GM12878 (cell line): Measurements from ENCODE around the gene HS6ST3.

Experiments used
- CTCF ChIP-seq, 3 experiments: IDR thresholded peaks in 2 of 3; conservative IDR thresholded peaks in 1 of 3; 2 replicates each; pipeline ENCODE4 v1.5.1; 2011; ENCODE audit warnings: low read depth in 3 of 3, low read length in 3 of 3, mild to moderate bottlenecking in 3 of 3, control low read depth in 2 of 3, moderate library complexity in 2 of 3, inconsistent platforms in 1 of 3, mixed read lengths in 1 of 3; ENCODE audit not compliant: control insufficient read depth in 2 of 3, insufficient read depth in 1 of 3; ENCODE audit errors: extremely low read depth in 1 of 3
- EP300 ChIP-seq, 2 experiments: fragments of 150-350 bp in 1 of 2; IDR thresholded peaks; 2 replicates each; pipeline ENCODE4 v1.6.1; 2011 to 2012; ENCODE audit warnings: low read depth in 2 of 2, low read length in 2 of 2, borderline replicate concordance in 1 of 2, improper control_type of control experiment in 1 of 2, inconsistent platforms in 1 of 2; ENCODE audit not compliant: control insufficient read depth in 1 of 2
- HDGF ChIP-seq: fragments of 450-650 bp; IDR thresholded peaks from 2 replicates; pipeline ENCODE4 v1.6.1; 2016; ENCODE audit warnings: antibody characterized with exemption
- KAT2A ChIP-seq: conservative IDR thresholded peaks from 2 replicates; pipeline ENCODE4 v1.6.1; 2011; ENCODE audit warnings: low read depth, low read length; ENCODE audit not compliant: control insufficient read depth
- NFYA ChIP-seq: IDR thresholded peaks from 2 replicates; pipeline ENCODE4 v1.6.1; 2011; ENCODE audit warnings: low read depth, mild to moderate bottlenecking, low read length, improper control_type of control experiment, borderline replicate concordance
- PAX8 ChIP-seq: fragments of 450-650 bp; IDR thresholded peaks from 2 replicates; pipeline ENCODE4 v1.6.1; 2017; ENCODE audit warnings: mild to moderate bottlenecking, moderate library complexity
- POLR2A ChIP-seq: IDR thresholded peaks from 2 replicates; pipeline ENCODE4 v1.6.1; 2011; ENCODE audit warnings: low read depth, mild to moderate bottlenecking, low read length
- RFX5 ChIP-seq: IDR thresholded peaks from 2 replicates; pipeline ENCODE4 v1.6.1; 2011; ENCODE audit warnings: low read depth, low read length, improper control_type of control experiment
- ZNF592 ChIP-seq: fragments of 450-650 bp; IDR thresholded peaks from 2 replicates; pipeline ENCODE4 v1.6.1; 2017; ENCODE audit warnings: mild to moderate bottlenecking, moderate library complexity
- TF ChIP-seq, protein P1 (sequence below): IDR thresholded peaks from 2 replicates; pipeline ENCODE4 v1.6.1; 2012; ENCODE audit warnings: mild to moderate bottlenecking, low read depth, low read length

DNA sequence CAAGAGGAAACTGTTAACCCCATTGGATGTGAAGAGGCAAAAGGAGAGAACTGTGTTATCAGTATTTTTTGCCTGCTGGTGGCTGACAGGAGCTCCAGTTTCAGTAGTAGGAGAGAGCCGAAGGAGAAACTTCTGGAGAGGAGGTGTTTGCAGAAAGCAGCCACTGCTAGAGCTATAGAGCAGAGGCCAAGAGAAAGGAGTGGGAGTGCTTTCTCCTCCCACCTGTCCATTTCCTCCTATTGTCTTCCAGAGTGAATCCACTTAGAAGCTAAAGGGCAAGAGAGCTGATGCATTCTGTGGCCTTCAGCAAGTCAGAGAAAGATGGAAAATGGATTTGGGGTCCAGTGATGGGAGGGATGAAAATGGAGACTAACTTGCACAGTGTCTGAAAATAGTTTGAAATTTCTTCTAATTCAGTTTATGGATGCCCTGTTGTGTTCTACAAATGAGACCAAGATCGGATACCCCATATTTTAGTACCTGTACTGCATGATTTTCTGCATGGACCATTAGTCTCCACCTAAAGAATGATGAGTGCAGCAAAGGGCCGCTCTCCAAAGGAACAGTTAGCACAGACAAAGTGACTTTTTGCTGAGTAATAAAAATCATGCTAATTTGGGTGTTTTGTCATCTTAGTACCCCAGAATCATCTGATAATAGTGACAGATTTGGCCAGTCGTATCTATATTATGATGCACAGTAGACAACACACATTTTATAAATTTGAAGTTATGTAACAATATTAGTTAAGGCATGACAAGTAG is 10.7 kb downstream of the HS6ST3 start:
- no peak for TF ChIP-seq CTCF (IDR thresholded peaks at IDR 0.05 in 2 of 3, conservative IDR thresholded peaks at IDR 0.05 in 1 of 3; ENCODE audit: control insufficient read depth in 2 of 3, extremely low read depth in 1 of 3, insufficient read depth in 1 of 3, low read depth in 3 of 3, low read length in 3 of 3)
- TF ChIP-seq ZNF592: no peak
- TF ChIP-seq, protein P1, sequence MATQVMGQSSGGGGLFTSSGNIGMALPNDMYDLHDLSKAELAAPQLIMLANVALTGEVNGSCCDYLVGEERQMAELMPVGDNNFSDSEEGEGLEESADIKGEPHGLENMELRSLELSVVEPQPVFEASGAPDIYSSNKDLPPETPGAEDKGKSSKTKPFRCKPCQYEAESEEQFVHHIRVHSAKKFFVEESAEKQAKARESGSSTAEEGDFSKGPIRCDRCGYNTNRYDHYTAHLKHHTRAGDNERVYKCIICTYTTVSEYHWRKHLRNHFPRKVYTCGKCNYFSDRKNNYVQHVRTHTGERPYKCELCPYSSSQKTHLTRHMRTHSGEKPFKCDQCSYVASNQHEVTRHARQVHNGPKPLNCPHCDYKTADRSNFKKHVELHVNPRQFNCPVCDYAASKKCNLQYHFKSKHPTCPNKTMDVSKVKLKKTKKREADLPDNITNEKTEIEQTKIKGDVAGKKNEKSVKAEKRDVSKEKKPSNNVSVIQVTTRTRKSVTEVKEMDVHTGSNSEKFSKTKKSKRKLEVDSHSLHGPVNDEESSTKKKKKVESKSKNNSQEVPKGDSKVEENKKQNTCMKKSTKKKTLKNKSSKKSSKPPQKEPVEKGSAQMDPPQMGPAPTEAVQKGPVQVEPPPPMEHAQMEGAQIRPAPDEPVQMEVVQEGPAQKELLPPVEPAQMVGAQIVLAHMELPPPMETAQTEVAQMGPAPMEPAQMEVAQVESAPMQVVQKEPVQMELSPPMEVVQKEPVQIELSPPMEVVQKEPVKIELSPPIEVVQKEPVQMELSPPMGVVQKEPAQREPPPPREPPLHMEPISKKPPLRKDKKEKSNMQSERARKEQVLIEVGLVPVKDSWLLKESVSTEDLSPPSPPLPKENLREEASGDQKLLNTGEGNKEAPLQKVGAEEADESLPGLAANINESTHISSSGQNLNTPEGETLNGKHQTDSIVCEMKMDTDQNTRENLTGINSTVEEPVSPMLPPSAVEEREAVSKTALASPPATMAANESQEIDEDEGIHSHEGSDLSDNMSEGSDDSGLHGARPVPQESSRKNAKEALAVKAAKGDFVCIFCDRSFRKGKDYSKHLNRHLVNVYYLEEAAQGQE: no peak
- TF ChIP-seq HDGF: no peak
- no peak for TF ChIP-seq NFYA
- TF ChIP-seq EP300 (IDR thresholded peaks at IDR 0.05; ENCODE audit: borderline replicate concordance in 1 of 2, control insufficient read depth in 1 of 2, low read depth in 2 of 2, low read length in 2 of 2): no peak
- no peak for TF ChIP-seq RFX5
- TF ChIP-seq POLR2A: no peak
- no peak for TF ChIP-seq KAT2A
- no peak for TF ChIP-seq PAX8
